22Rv1 (cell line): ENCODE data around the gene LPAR1.

Experiments used
- H3K27ac ChIP-seq: fragments of 450-650 bp; 2 replicates; pipeline ENCODE4 v1.5.1; 2017
- CTCF ChIP-seq: fragments of 450-650 bp; IDR thresholded peaks from 2 replicates; pipeline ENCODE4 v1.5.1; 2017; ENCODE audit warnings: mild to moderate bottlenecking
- ZFX ChIP-seq: fragments of 450-650 bp; IDR thresholded peaks from 2 replicates; pipeline ENCODE4 v1.6.1; 2017; ENCODE audit warnings: antibody characterized with exemption, borderline replicate concordance

Gene LPAR1

GRCh38 chr9:110984890-110985437 is 53.3 kb downstream of the LPAR1 start:
- H3K27ac ChIP-seq: no peak overlapping the region
- TF ChIP-seq ZFX (no peak), CTCF (no peak)

DNA sequence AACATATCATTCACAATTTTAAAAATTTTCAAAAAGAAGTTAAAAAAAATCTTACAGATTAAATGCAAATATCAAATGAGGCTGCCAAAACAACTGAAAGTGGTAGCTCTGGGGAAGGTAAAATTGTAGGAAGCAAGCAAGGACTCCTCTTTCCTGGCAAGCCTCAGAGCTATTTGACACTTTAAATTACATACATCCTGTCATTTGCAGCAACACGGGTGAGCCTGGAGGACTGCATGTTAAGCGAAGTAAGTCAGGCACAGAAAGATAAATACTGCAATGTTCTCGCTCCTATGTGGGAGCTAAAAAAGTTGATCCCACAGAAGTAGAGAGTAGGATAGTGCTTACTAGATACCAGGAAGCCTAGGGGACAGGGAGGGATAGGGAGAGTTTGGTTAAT is 58.0 kb downstream of the LPAR1 start:
- no peak overlapping the region for H3K27ac ChIP-seq
- TF ChIP-seq CTCF (no peak), ZFX (no peak)

GRCh38 chr9:110979636-110980035 is 58.6 kb downstream of the LPAR1 start:
- no peak for TF ChIP-seq CTCF
- no peak for TF ChIP-seq ZFX

DNA sequence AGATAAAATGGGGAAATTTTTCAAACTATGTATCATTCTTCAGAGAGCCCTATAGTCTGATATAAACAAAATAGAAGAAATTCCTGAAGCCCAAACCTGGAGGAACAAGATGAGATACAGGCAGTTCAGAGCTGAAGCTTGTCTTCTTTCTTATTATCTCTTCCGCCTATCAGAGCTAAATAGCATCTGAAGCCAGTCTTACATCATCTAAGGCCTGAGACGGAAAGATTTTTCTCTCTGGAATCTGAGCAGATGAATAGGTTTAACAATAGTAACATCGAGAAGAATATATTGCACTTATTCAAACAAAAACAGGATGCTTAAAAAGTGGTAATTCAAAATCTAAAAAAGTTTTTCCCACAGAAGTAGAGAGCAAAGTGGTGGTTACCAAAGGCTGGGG is 59.8 kb downstream of the LPAR1 start:
- TF ChIP-seq CTCF: no peak
- no peak for TF ChIP-seq ZFX
- no peak overlapping the region for H3K27ac ChIP-seq

More at GRCh38 chr9:110979636-110980035, 58.6 kb downstream of the LPAR1 start:
- H3K27ac ChIP-seq: no peak overlapping the region

GRCh38 chr9:110977259-110977709 is 61.0 kb downstream of the LPAR1 start:
- TF ChIP-seq CTCF (no peak), ZFX (no peak)
- no peak overlapping the region for H3K27ac ChIP-seq

GRCh38 chr9:110975969-110976368 is 62.3 kb downstream of the LPAR1 start:
- no peak for TF ChIP-seq CTCF

DNA sequence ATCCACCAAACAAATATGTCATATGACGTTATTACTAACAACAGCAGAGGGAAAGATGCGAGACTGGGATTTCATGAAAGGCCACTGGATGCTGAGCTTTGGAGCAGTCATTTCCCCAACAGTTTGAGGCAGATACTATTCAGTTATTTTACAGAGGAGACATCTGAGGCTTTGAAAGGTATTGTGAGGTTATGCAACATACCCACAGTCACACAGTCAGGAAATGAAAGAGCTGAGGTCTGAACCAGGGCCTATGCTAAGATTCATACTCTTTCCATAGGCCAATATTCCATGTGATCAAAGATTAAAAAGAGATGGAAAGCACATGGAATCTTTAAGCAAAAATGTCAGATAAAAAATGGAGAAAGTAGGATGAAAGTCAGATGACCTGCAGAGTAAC is 63.0 kb downstream of the LPAR1 start:
- no peak overlapping the region for H3K27ac ChIP-seq
- no peak for TF ChIP-seq CTCF
- no peak for TF ChIP-seq ZFX

More at GRCh38 chr9:110975969-110976368, 62.3 kb downstream of the LPAR1 start:
- H3K27ac ChIP-seq: no peak overlapping the region
